NOMO-1 treated with DMSO at 0.1 percent for 48 hours (cell line): ENCODE measurements around the gene TMC5.
"Not testable (repeated sequence)": the region's sequence is repeated elsewhere in the genome, so short reads cannot be mapped to it uniquely, and the experiment has no call there.

Experiments used
- DNase-seq: peaks from one replicate; lab custom pipeline; 2025; ENCODE audit not compliant: unreplicated experiment; lab: John Stamatoyannopoulos, UW

Gene TMC5

GRCh38 chr16:19527161-19527560 is 109.5 kb downstream of the TMC5 start:
- no peak for DNase-seq

DNA sequence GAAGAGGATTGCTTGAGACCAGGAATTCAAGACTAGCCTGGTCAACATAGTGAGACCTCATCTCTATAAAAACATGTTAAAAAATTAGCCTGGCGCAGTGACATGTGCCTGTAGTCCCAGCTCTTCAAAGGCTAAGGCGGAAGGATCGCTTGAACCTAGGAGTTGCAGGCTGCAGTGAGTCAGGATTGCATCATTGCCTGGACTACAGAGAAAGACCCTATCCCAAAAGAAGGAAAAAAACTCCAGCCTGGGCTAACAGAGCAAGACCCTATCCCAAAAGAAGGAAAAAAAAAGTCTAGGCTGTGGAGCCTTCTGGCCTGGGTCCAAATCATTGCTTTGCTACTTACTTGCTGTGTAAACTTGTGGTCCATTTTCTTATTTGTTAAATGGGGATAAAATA is 111.0 kb downstream of the TMC5 start:
- no peak for DNase-seq

- no peak for DNase-seq
Measured at GRCh38 chr16:19532601-19533000, 114.9 kb downstream of the TMC5 start.

- DNase-seq, result no peak
Measured at GRCh38 chr16:19540241-19540970, 122.7 kb downstream of the TMC5 start.

DNA sequence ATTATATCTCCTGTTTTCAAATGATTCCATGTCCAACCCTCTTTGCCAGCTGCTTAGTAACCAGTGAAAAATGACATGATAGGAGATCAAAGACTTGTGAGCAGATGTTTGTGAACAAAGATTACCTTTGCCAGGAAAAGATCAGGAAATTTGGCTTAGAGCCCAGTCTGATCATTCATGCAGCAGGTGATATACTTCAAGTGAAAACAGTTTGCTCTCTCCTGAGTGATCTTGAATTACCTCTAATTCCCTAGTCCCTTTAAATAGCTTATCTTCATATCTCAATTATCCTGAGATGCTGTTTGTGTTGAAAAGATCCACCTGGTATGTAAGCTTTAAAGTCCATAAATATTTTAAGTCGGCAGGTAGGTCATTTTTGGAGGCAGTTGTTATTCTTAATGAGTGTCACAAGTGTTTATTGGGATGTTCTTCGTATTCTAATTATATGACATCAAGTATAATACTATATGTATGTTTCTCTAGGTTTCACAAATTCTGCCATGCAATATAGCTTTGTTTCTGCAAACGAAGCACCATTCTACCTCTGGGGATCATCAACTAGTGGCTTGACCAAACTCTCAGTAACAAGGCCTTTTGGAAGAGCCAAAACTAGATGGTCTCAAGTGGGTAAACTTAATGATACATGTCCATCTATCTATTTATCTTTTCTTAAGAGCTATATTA is 124.6 kb downstream of the TMC5 start:
- no peak for DNase-seq

- not testable (repeated sequence) for DNase-seq
Measured at GRCh38 chr16:19543278-19543996, 125.8 kb downstream of the TMC5 start.

DNA sequence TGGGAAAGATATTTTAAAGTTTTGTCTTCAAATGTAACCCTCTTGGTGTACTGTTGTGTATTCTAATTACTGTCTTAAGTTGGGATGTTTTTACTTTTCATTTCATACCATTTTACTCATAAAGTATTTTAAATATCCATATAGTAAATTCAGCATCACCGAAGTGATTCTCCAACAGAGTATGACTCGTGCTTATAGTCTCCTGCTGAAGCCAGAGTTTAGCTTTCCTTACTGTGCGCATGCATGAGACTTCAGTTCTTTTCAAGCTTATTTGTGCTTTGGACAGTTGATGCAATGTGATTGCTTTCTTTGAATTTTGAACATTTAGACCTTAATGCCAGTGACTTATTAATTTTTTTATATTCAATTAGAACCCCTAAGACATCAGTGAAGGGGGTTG is 130.5 kb downstream of the TMC5 start:
- no peak for DNase-seq
